Neuronal stem cell (in vitro differentiated cells): ENCODE measurements around the gene SULT1A1.

Experiments
- DNase-seq: peaks from one replicate; pipeline ENCODE4 v3.0.0-alpha.2; 2013; ENCODE audit warnings: low spot score
- H2AFZ ChIP-seq: one replicate; pipeline ENCODE4 v1.6.1; 2013; ENCODE audit warnings: mild to moderate bottlenecking, low read length, inconsistent platforms
- H2AK5ac ChIP-seq: 2 replicates; pipeline ENCODE4 v1.6.1; 2013; ENCODE audit warnings: low read depth, mild to moderate bottlenecking, inconsistent platforms, low read length, moderate library complexity, mixed read lengths
- H2BK120ac ChIP-seq: 2 replicates; pipeline ENCODE4 v1.6.1; 2013; ENCODE audit warnings: low read depth, mild to moderate bottlenecking, inconsistent platforms, low read length, moderate library complexity, mixed read lengths
- H2BK12ac ChIP-seq: one replicate; pipeline ENCODE4 v1.6.1; 2013; ENCODE audit warnings: low read length, inconsistent platforms
- H2BK15ac ChIP-seq: 2 replicates; pipeline ENCODE4 v1.6.1; 2013; ENCODE audit warnings: mild to moderate bottlenecking, low read length, inconsistent platforms, mixed read lengths
- H2BK5ac ChIP-seq: one replicate; pipeline ENCODE4 v1.6.1; 2013; ENCODE audit warnings: inconsistent platforms, mild to moderate bottlenecking, low read length, moderate library complexity
- H3K14ac ChIP-seq: one replicate; pipeline ENCODE4 v1.6.1; 2013; ENCODE audit warnings: low read length, inconsistent platforms
- H3K18ac ChIP-seq: 2 replicates; pipeline ENCODE4 v1.6.1; 2013; ENCODE audit warnings: low read length, inconsistent platforms
- H3K23ac ChIP-seq: 2 replicates; pipeline ENCODE4 v1.6.1; 2013; ENCODE audit warnings: low read depth, mild to moderate bottlenecking, mixed read lengths, low read length, inconsistent platforms; ENCODE audit not compliant: poor library complexity
- H3K27ac ChIP-seq: replicated peaks from 3 replicates; pipeline ENCODE4 v1.5.1; 2013; ENCODE audit warnings: low read length, inconsistent platforms
- H3K27me3 ChIP-seq, 3 experiments: 2 replicates each; pipeline ENCODE4 v1.6.1; 2013; ENCODE audit warnings: low read length in 3 of 3, mild to moderate bottlenecking in 2 of 3, inconsistent platforms in 1 of 3, low read depth in 1 of 3, mixed read lengths in 1 of 3, moderate library complexity in 1 of 3; ENCODE audit not compliant: control insufficient read depth in 3 of 3, insufficient read depth in 3 of 3
- H3K36me3 ChIP-seq, 2 donors: replicated peaks in 1 of 2; 2 replicates each; pipeline ENCODE4 v1.6.1; 2013; ENCODE audit warnings: low read length in 2 of 2; ENCODE audit not compliant: control insufficient read depth in 2 of 2, insufficient read depth in 2 of 2
- H3K4ac ChIP-seq: 2 replicates; pipeline ENCODE4 v1.6.1; 2013; ENCODE audit warnings: inconsistent platforms, mild to moderate bottlenecking, low read length, moderate library complexity
- H3K4me1 ChIP-seq, 2 donors: 1 replicate in 1 of 2; 2 replicates in 1 of 2; pipeline ENCODE4 v1.6.1; 2013; ENCODE audit warnings: low read length in 2 of 2, low read depth in 1 of 2; ENCODE audit not compliant: control insufficient read depth in 2 of 2, insufficient read depth in 1 of 2
- H3K4me2 ChIP-seq: one replicate; pipeline ENCODE4 v1.6.1; 2013; ENCODE audit warnings: mild to moderate bottlenecking, low read length, inconsistent platforms; ENCODE audit not compliant: insufficient read depth, poor library complexity, severe bottlenecking
- H3K4me3 ChIP-seq, 2 donors: 2 replicates each; pipeline ENCODE4 v1.5.1; 2013; ENCODE audit warnings: low read length in 2 of 2, mild to moderate bottlenecking in 2 of 2, inconsistent platforms in 1 of 2, moderate library complexity in 1 of 2
- H3K79me1 ChIP-seq: one replicate; pipeline ENCODE4 v1.6.1; 2013; ENCODE audit warnings: low read depth, mild to moderate bottlenecking, inconsistent platforms, low read length, moderate library complexity
- H3K9ac ChIP-seq: one replicate; pipeline ENCODE4 v1.6.1; 2013; ENCODE audit warnings: mild to moderate bottlenecking, low read depth, low read length, inconsistent platforms; ENCODE audit not compliant: poor library complexity
- H3K9me3 ChIP-seq, 2 donors: replicated peaks in 1 of 2; 2 replicates each; pipeline versions ENCODE3 to v1.6.1; 2013; ENCODE audit warnings: low read length in 2 of 2, mild to moderate bottlenecking in 2 of 2, inconsistent platforms in 1 of 2, low read depth in 1 of 2, mixed read lengths in 1 of 2, moderate library complexity in 1 of 2; ENCODE audit not compliant: control insufficient read depth in 2 of 2, insufficient read depth in 1 of 2
- H4K8ac ChIP-seq: one replicate; pipeline ENCODE4 v1.6.1; 2013; ENCODE audit warnings: low read depth, mild to moderate bottlenecking, inconsistent platforms, low read length, moderate library complexity
- H4K91ac ChIP-seq: one replicate; pipeline ENCODE4 v1.6.1; 2013; ENCODE audit warnings: low read length, low read depth, mild to moderate bottlenecking, inconsistent platforms; ENCODE audit not compliant: poor library complexity
- WGBS, 2 donors: extraction: QIAGEN DNeasy Blood & Tissue Kit; methylation state at CpG; one replicate each; pipeline ENCODE4 v1.1.7; 2013; ENCODE audit warnings: missing lambda C conversion rate in 2 of 2, mixed read lengths in 1 of 2; ENCODE audit not compliant: insufficient read length in 2 of 2, insufficient replicate concordance in 1 of 2; ENCODE audit errors: extremely low coverage in 2 of 2; 5-methylcytosine and 5-hydroxymethylcytosine counted together

Gene SULT1A1

DNA sequence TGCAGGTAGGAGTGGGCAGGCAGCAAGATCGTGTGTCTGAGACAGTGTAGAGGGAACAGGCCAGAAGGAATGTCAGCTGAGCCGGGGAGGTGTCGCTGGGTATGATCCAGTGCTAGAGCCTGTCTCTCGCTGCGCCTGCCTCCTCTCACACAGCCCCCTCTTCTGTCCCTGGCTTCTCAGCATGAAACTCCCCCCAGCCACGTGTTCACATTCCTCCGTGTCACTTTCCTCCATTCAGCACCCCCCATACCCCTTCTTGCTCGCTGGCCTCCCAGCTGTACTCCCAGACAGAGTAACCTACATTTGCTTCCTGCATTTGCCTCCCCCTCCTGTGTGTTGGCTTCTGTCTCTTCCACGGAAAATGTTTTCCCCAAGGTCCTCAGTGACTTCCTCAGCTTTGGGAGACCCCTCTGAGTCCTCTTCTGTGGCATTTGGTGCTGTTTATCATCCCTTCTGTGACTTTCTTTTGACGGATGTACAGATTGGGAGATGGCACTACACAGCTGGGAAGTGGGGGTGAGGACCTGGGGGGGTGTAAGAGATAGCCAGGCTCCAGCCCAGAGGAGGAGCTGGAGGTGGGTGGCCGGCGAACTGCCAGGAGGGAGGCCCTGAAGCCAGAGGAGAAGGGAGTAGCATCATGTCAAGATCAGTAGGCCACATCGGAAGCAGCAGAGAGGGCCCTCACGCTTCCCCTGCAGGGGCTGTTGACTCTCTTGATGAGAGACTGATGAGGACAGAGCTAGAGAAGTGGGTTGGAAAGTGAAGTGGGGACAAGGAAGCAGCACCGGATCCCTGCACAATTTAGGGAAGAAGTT is 36.9 kb downstream of the SULT1A1 start:
- Histone ChIP-seq H2BK120ac (no peak overlapping the region), H3K27ac (no peak overlapping the region), H4K91ac (no peak overlapping the region), H2BK12ac (no peak overlapping the region), H2BK15ac (no peak overlapping the region), H3K14ac (peak overlapping the region; percentile 25), H3K9me3 (no peaks in the 10 kb centered on the region), H3K4me3 (no peak overlapping the region), H2AFZ (peak overlapping the region; percentile 24), H2BK5ac (no peak overlapping the region), H4K8ac (no peak overlapping the region), H3K79me1 (peaks cover 2% of the 10 kb centered on the region), H3K36me3 (no peaks in the 10 kb centered on the region), H3K9ac (peak overlapping the region; percentile 73), H3K18ac (no peak overlapping the region), H3K4me2 (peak overlapping the region; percentile 19), H2AK5ac (no peak overlapping the region), H3K23ac (no peak overlapping the region), H3K4me1 (peaks cover 6 to 21% of the 10 kb centered on the region in 2 donors), H3K27me3 (no peaks in the 10 kb centered on the region), H3K4ac (no peak overlapping the region)
- DNase-seq = peak; percentile 32
- WGBS, 2 donors = no CpG with 5 or more reads among the region's 15 CpGs

DNA sequence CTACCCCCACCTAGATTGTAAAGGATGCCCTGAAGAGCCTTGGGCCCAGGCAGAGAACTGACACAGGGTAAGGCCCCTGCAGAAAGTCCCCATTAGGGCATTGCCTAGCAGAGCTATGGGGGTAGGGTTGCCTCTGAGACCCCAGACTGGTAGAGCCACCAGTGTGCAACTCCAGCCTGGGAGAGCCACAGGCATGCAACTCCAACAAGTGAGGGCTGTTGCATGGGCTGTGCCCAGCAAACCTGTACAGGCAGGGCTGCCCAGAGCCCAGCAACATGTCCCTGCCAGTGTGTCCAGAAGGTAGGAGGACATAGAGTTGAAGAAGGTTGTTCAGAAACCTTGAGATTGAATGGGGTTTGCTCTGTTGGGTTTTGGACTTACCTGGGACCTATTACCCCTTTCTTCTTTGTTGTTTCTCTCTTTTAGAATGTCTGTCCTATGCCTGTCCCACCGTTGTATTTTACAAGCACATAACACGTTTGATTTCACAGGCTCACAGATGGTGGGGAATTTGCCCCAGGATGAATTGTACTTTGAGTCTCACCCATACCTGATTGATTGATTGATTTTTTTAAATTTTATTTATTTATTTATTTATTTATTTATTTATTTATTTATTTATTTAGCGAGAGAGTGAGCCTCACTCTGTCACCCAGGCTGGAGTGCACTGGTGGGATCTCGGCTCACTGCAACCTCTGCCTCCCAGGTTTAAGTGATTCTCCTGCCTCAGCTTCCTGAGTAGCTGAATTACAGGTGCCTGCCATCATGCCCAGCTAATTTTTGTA is 39.7 kb downstream of the SULT1A1 start:
- no peak overlapping the region for H2BK15ac ChIP-seq
- H3K79me1 ChIP-seq = peaks cover under 1% of the 10 kb centered on the region
- H3K14ac ChIP-seq = no peak overlapping the region
- H3K18ac ChIP-seq = no peak overlapping the region
- H3K4ac ChIP-seq = no peak overlapping the region
- H3K4me2 ChIP-seq = no peak overlapping the region
- H2BK12ac ChIP-seq = no peak overlapping the region
- H2BK120ac ChIP-seq = no peak overlapping the region
- H3K9me3 ChIP-seq = peaks cover 2 to 6% of the 10 kb centered on the region in 2 donors
- H3K9ac ChIP-seq = no peak overlapping the region
- no peak overlapping the region for H3K27ac ChIP-seq
- no peak overlapping the region for H3K23ac ChIP-seq
- no peaks in the 10 kb centered on the region for H3K27me3 ChIP-seq
- no peak overlapping the region for H4K8ac ChIP-seq
- H3K4me1 ChIP-seq = peaks cover 6 to 21% of the 10 kb centered on the region in 2 donors
- no CpG with 5 or more reads among the region's 4 CpGs for WGBS, 2 donors
- peaks cover 0 to 2% of the 10 kb centered on the region in 2 donors for H3K36me3 ChIP-seq
- H2AK5ac ChIP-seq = no peak overlapping the region
- H4K91ac ChIP-seq = no peak overlapping the region
- no peak overlapping the region for H2AFZ ChIP-seq
- no peak overlapping the region for H3K4me3 ChIP-seq
- DNase-seq = no peak
- no peak overlapping the region for H2BK5ac ChIP-seq

DNA sequence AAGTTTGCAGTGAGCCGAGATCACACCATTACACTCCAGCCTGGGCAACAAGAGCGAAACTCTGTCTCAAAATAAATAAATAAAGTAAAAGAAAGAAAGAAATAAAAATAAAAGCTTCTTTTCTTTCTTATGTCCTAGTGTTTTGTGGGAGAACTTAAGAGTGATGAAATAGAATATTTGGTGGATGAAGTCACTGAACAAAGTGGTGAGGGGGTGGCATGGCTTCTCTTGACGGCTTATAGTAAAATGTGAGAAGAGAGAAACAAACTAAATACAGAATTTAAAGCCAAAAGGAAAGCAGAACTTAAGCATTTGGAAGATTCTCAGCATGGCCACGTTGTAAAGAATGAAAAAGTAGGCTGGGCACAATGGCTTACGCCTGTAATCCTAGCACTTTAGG is 40.8 kb downstream of the SULT1A1 start:
- no peak overlapping the region for H2BK5ac ChIP-seq
- no peak overlapping the region for H3K9ac ChIP-seq
- no peak overlapping the region for H2AK5ac ChIP-seq
- no peak for DNase-seq
- H3K18ac ChIP-seq = no peak overlapping the region
- H3K4me3 ChIP-seq = no peak overlapping the region
- H3K9me3 ChIP-seq = peaks cover 2 to 6% of the 10 kb centered on the region in 2 donors
- no CpG with 5 or more reads among the region's 5 CpGs for WGBS, 2 donors
- H2BK15ac ChIP-seq = no peak overlapping the region
- H3K79me1 ChIP-seq = peaks cover 4% of the 10 kb centered on the region
- no peaks in the 10 kb centered on the region for H3K27me3 ChIP-seq
- H3K36me3 ChIP-seq = peaks cover 0 to 4% of the 10 kb centered on the region in 2 donors
- no peak overlapping the region for H4K8ac ChIP-seq
- H3K4ac ChIP-seq = no peak overlapping the region
- H3K27ac ChIP-seq = no peak overlapping the region
- H4K91ac ChIP-seq = no peak overlapping the region
- H2AFZ ChIP-seq = no peak overlapping the region
- no peak overlapping the region for H3K14ac ChIP-seq
- no peak overlapping the region for H2BK12ac ChIP-seq
- no peak overlapping the region for H2BK120ac ChIP-seq
- peaks cover 6 to 15% of the 10 kb centered on the region in 2 donors for H3K4me1 ChIP-seq
- H3K23ac ChIP-seq = no peak overlapping the region
- no peak overlapping the region for H3K4me2 ChIP-seq

DNA sequence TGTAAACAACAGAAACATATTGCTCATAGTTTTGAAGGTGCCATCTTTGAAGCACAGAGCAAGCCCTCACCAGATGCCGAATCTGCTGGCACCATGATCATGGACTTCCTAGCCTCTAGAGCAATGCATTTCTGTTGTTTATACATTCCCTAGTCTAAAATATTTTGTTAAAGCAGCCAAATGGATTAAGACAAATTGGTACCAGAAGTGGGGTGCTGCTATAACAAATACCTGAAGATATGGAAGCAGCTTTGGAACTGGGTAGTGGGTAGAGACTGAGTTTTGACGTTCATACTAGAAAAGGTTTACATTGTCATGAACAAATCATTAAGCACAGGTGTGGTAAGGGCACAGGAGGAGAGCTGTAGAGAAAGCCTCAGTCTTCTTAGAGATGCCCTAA is 42.6 kb downstream of the SULT1A1 start:
- peaks cover 0 to 4% of the 10 kb centered on the region in 2 donors for H3K36me3 ChIP-seq
- no peak overlapping the region for H2AFZ ChIP-seq
- H3K4ac ChIP-seq = no peak overlapping the region
- no peak overlapping the region for H3K23ac ChIP-seq
- H2BK15ac ChIP-seq = no peak overlapping the region
- H3K18ac ChIP-seq = no peak overlapping the region
- H2BK120ac ChIP-seq = no peak overlapping the region
- H3K4me3 ChIP-seq = no peak overlapping the region
- peaks cover 0 to 1% of the 10 kb centered on the region in 2 donors for H3K4me1 ChIP-seq
- peaks cover 2 to 6% of the 10 kb centered on the region in 2 donors for H3K9me3 ChIP-seq
- no peaks in the 10 kb centered on the region for H3K27me3 ChIP-seq
- no peak overlapping the region for H4K91ac ChIP-seq
- no peak overlapping the region for H4K8ac ChIP-seq
- no peak overlapping the region for H3K4me2 ChIP-seq
- H2BK5ac ChIP-seq = no peak overlapping the region
- H2BK12ac ChIP-seq = no peak overlapping the region
- WGBS, 2 donors = no CpG with 5 or more reads among the region's 2 CpGs
- no peak overlapping the region for H3K14ac ChIP-seq
- H2AK5ac ChIP-seq = no peak overlapping the region
- H3K79me1 ChIP-seq = peaks cover 10% of the 10 kb centered on the region
- no peak for DNase-seq
- H3K27ac ChIP-seq = no peak overlapping the region
- no peak overlapping the region for H3K9ac ChIP-seq
